OCI-LY7 (cell line): ENCODE data around the gene PRKG1.
"Not testable (repeated sequence)": the region's sequence is repeated elsewhere in the genome, so short reads cannot be mapped to it uniquely, and the experiment has no call there.

ENCODE experiments used
- EZH2phosphoT487 ChIP-seq: fragments of 200-600 bp; sonication (generic); IDR thresholded peaks from 2 replicates; pipeline ENCODE4 v1.6.1; 2018; ENCODE audit warnings: low read depth, borderline replicate concordance, mild to moderate bottlenecking, mixed run types, antibody characterized with exemption, low read length, moderate library complexity, mixed read lengths
- TF ChIP-seq, protein P1 (sequence below): fragments of 200-600 bp; sonication (generic); conservative IDR thresholded peaks from 2 replicates; pipeline ENCODE4 v1.5.1; 2014; ENCODE audit warnings: mild to moderate bottlenecking, antibody characterized with exemption, low read length, moderate library complexity, mixed read lengths

GRCh38 chr10:51393006-51393405 lies 318.7 kb downstream of the PRKG1 start:
- TF ChIP-seq, protein P1, sequence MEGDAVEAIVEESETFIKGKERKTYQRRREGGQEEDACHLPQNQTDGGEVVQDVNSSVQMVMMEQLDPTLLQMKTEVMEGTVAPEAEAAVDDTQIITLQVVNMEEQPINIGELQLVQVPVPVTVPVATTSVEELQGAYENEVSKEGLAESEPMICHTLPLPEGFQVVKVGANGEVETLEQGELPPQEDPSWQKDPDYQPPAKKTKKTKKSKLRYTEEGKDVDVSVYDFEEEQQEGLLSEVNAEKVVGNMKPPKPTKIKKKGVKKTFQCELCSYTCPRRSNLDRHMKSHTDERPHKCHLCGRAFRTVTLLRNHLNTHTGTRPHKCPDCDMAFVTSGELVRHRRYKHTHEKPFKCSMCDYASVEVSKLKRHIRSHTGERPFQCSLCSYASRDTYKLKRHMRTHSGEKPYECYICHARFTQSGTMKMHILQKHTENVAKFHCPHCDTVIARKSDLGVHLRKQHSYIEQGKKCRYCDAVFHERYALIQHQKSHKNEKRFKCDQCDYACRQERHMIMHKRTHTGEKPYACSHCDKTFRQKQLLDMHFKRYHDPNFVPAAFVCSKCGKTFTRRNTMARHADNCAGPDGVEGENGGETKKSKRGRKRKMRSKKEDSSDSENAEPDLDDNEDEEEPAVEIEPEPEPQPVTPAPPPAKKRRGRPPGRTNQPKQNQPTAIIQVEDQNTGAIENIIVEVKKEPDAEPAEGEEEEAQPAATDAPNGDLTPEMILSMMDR, result not testable (repeated sequence)
- not testable (repeated sequence) for TF ChIP-seq EZH2phosphoT487
